A673 (cell line): Measurements from ENCODE around the gene PAQR5. TPM values are rescaled to one million over a fixed set of nuclear protein-coding genes. Genes with fewer than 3 reads are reported as not detected.

Experiments used
- BruUV-seq: library from RNA; stranded (reverse); fragments of 400-500 nt; replicated peaks from 2 replicates; lab custom pipeline; 2021; lab: Mats Ljungman, UMichigan
- CTCF ChIA-PET: fragments of 300-600 bp; sonication (Branson Sonifier 250); formaldehyde crosslinking; loops from one replicate; lab custom pipeline; 2022; ENCODE audit warnings: antibody characterized with exemption; lab: Charles Lee
- POLR2A ChIA-PET: fragments of 300-600 bp; sonication (Branson Sonifier 250); formaldehyde crosslinking; loops from one replicate; lab custom pipeline; 2022; ENCODE audit warnings: antibody characterized with exemption; ENCODE audit not compliant: low non-redundant PET; lab: Charles Lee
- DNase-seq: peaks from one replicate; pipeline ENCODE4 v3.0.0-alpha.2; 2015; ENCODE audit warnings: low spot score
- H3K27ac ChIP-seq: fragments of 200-600 bp; sonication (generic); 2 replicates; pipeline ENCODE4 v1.5.1; 2016; ENCODE audit warnings: mixed run types, low read depth, mild to moderate bottlenecking, mixed read lengths, antibody characterized with exemption, low read length; ENCODE audit not compliant: poor library complexity, severe bottlenecking
- H3K27me3 ChIP-seq: fragments of 200-600 bp; sonication (generic); replicated peaks from 2 replicates; pipeline ENCODE4 v1.6.1; 2017; ENCODE audit warnings: mixed run types, low read depth, mild to moderate bottlenecking, mixed read lengths, antibody characterized with exemption, low read length; ENCODE audit not compliant: insufficient read depth, poor library complexity
- H3K36me3 ChIP-seq: fragments of 200-600 bp; sonication (generic); 2 replicates; pipeline ENCODE4 v1.6.1; 2016; ENCODE audit warnings: mixed run types, mild to moderate bottlenecking, mixed read lengths, antibody characterized with exemption, low read length; ENCODE audit not compliant: insufficient read depth, poor library complexity, severe bottlenecking
- H3K4me1 ChIP-seq: fragments of 200-600 bp; sonication (generic); 2 replicates; pipeline ENCODE4 v1.6.1; 2017; ENCODE audit warnings: mixed run types, mild to moderate bottlenecking, mixed read lengths, antibody characterized with exemption, low read length; ENCODE audit not compliant: insufficient read depth, poor library complexity, severe bottlenecking
- H3K4me3 ChIP-seq: fragments of 200-600 bp; sonication (generic); 2 replicates; pipeline ENCODE4 v1.5.1; 2016; ENCODE audit warnings: low read depth, mixed run types, mild to moderate bottlenecking, mixed read lengths, low read length; ENCODE audit not compliant: poor library complexity, severe bottlenecking
- H3K9me3 ChIP-seq: fragments of 200-600 bp; sonication (generic); 2 replicates; pipeline ENCODE4 v1.6.1; 2016; ENCODE audit warnings: mixed run types, low read depth, mild to moderate bottlenecking, mixed read lengths, antibody characterized with exemption, low read length; ENCODE audit not compliant: poor library complexity, severe bottlenecking
- EZH2 ChIP-seq: fragments of 200-600 bp; sonication (generic); IDR thresholded peaks from 2 replicates; pipeline ENCODE4 v1.6.1; 2017; ENCODE audit warnings: borderline replicate concordance, low read depth, mild to moderate bottlenecking, mixed read lengths, antibody characterized with exemption, low read length; ENCODE audit not compliant: poor library complexity, severe bottlenecking
- intact Hi-C: fragments of 100-400 bp; cut with micrococcal nuclease; formaldehyde crosslinking; loops from one replicate; pipeline ENCODE4 v1.10.0; 2022; ENCODE audit not compliant: unreplicated experiment
- total RNA-seq: library from RNA; stranded (reverse); gene quantifications from 2 replicates; pipeline ENCODE4 v1.2.3, GENCODE V29; 2021
- TF ChIP-seq, protein P1 (sequence below): fragments of 300-800, 200-600 bp; sonication (generic); conservative IDR thresholded peaks from 2 replicates; pipeline ENCODE4 v1.5.1; 2017; ENCODE audit warnings: low read depth, mild to moderate bottlenecking, antibody characterized with exemption, low read length, moderate library complexity, mixed read lengths

The PAQR5 gene
- total RNA-seq, 1 experiment from 2014 or later: 19.1 TPM

DNA sequence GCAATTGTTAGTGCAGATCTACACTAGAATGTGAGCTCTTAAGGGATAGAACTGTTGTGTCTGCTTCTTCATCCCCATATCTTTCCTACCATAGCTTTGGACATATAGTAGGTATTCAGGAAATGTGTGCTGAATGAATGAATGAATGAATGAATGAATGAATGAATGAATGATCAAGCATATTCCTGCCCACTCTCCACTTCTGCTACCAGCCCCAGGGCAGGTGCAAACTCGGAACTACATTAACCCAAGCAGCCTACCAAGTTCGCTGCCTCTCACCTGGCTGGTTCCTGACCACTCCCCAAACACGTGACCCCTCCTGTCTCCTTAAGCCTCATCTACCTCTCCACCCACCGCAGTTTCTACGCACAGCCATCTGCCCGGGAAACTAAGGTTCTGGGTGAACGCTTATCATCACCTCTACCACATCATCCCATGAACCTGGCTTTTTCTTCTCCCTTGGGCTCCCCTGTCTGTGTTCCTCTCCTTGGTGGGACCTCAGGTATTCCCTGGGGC, 26.8 kb downstream of the PAQR5 start:
- POLR2A ChIA-PET: no interaction called here
- intact Hi-C loops: no loop called here
- BruUV-seq: no TSS peak
- no peak overlapping the region for H3K4me3 ChIP-seq
- H3K36me3 ChIP-seq: no peaks in the 10 kb centered on the region
- H3K27ac ChIP-seq: no peak overlapping the region
- no peaks in the 10 kb centered on the region for H3K27me3 ChIP-seq
- TF ChIP-seq, protein P1, sequence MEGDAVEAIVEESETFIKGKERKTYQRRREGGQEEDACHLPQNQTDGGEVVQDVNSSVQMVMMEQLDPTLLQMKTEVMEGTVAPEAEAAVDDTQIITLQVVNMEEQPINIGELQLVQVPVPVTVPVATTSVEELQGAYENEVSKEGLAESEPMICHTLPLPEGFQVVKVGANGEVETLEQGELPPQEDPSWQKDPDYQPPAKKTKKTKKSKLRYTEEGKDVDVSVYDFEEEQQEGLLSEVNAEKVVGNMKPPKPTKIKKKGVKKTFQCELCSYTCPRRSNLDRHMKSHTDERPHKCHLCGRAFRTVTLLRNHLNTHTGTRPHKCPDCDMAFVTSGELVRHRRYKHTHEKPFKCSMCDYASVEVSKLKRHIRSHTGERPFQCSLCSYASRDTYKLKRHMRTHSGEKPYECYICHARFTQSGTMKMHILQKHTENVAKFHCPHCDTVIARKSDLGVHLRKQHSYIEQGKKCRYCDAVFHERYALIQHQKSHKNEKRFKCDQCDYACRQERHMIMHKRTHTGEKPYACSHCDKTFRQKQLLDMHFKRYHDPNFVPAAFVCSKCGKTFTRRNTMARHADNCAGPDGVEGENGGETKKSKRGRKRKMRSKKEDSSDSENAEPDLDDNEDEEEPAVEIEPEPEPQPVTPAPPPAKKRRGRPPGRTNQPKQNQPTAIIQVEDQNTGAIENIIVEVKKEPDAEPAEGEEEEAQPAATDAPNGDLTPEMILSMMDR: no peak
- TF ChIP-seq EZH2: no peak
- H3K9me3 ChIP-seq: no peaks in the 10 kb centered on the region
- H3K4me1 ChIP-seq: peaks cover 11% of the 10 kb centered on the region
- CTCF ChIA-PET: interaction anchor here (0.6 to 0.7 kb wide), 2 partner anchors 53 to 277 kb away, joined by 3 to 8 read pairs; no protein-coding TSS in a partner anchor
- DNase-seq: no peak

DNA sequence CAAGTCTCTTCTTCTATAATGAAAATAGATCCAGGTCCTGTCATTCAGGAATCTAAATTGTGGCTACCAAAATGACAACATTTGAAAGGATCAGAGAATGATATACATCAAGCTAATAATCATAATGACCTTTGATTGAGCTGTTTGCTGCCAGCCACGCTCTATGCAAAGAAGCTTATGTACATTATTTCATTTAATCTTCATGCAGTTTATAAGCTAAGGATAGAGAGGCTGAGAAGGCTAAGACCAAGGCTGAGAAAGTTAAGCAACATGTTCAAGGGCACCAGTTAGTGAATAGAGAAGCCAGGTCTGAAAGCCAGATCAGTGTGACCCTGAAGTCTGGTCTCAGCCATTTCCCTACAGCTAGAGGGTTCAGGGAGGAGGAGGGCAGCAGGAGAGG, 29.4 kb downstream of the PAQR5 start:
- H3K36me3 ChIP-seq: no peaks in the 10 kb centered on the region
- no peaks in the 10 kb centered on the region for H3K27me3 ChIP-seq
- no peak for DNase-seq
- no TSS peak for BruUV-seq
- no peak overlapping the region for H3K4me3 ChIP-seq
- CTCF ChIA-PET: no interaction called here
- no peak overlapping the region for H3K27ac ChIP-seq
- TF ChIP-seq EZH2: no peak
- TF ChIP-seq, protein P1: no peak
- POLR2A ChIA-PET: no interaction called here
- no peaks in the 10 kb centered on the region for H3K9me3 ChIP-seq
- intact Hi-C loops: no loop called here
- H3K4me1 ChIP-seq: no peaks in the 10 kb centered on the region

DNA sequence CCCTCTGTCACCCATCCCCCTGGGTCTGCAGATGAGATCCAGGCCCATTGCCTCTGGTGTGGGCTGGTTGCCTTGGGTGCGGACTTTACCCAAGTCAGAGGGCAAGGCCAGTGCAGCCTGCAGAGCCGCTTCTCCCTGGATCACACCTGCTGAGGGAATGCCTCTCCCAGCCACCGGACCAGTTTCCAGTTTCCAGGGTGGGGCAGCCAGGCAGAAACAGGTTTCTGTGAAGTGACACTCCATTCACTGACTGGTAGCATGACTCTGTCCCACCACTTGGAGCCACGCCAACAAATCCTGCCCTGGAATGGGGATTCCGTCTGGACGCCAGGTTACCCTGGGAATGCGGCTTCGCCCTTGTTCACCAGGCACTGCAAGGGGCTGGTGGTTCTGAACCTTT, 30.0 kb downstream of the PAQR5 start:
- no peak overlapping the region for H3K4me3 ChIP-seq
- no peak for DNase-seq
- ChIA-PET POLR2A (no interaction called here), CTCF (no interaction called here)
- no peak overlapping the region for H3K27ac ChIP-seq
- intact Hi-C loops: no loop called here
- H3K36me3 ChIP-seq: no peaks in the 10 kb centered on the region
- no peaks in the 10 kb centered on the region for H3K27me3 ChIP-seq
- TF ChIP-seq EZH2: no peak
- TF ChIP-seq, protein P1: no peak
- BruUV-seq: no TSS peak
- H3K4me1 ChIP-seq: no peaks in the 10 kb centered on the region
- no peaks in the 10 kb centered on the region for H3K9me3 ChIP-seq
